Kidney epithelial cell (primary cell): ENCODE results near the gene EIF5A2. TPM values are rescaled to one million over a fixed set of nuclear protein-coding genes. Genes with fewer than 3 reads are reported as not detected.
"Not testable (repeated sequence)": the region's sequence is repeated elsewhere in the genome, so short reads cannot be mapped to it uniquely, and the experiment has no call there.

Experiments
- DNase-seq: peaks from one replicate; pipeline ENCODE4 v3.0.0-alpha.2; 2010; ENCODE audit warnings: low read depth
- H3K27me3 ChIP-seq: 2 replicates; pipeline ENCODE4 v1.6.0; 2011; ENCODE audit warnings: low read length; ENCODE audit not compliant: control insufficient read depth, insufficient read depth
- H3K36me3 ChIP-seq: 2 replicates; pipeline ENCODE4 v1.5.1; 2011; ENCODE audit warnings: low read length; ENCODE audit not compliant: control insufficient read depth, insufficient read depth
- H3K4me3 ChIP-seq: 2 replicates; pipeline ENCODE4 v1.5.1; 2011; ENCODE audit warnings: low read depth, mild to moderate bottlenecking, control low read depth, low read length
- total RNA-seq: library from RNA; depleted of rRNA; stranded (reverse); fragments of >200 nt; gene quantifications from 2 replicates; pipeline ENCODE4 v1.2.3, GENCODE V29; 2015
- TF ChIP-seq, protein P1 (sequence below): IDR thresholded peaks from 2 replicates; pipeline ENCODE4 v1.5.1; 2011; ENCODE audit warnings: mild to moderate bottlenecking, moderate library complexity, low read length, control low read depth, inconsistent platforms; ENCODE audit not compliant: insufficient read depth, poor library complexity, severe bottlenecking

EIF5A2 gene
- total RNA-seq, 1 donor from 2014 or later, result 4.1 TPM

- DNase-seq, result no peak
- TF ChIP-seq, protein P1, sequence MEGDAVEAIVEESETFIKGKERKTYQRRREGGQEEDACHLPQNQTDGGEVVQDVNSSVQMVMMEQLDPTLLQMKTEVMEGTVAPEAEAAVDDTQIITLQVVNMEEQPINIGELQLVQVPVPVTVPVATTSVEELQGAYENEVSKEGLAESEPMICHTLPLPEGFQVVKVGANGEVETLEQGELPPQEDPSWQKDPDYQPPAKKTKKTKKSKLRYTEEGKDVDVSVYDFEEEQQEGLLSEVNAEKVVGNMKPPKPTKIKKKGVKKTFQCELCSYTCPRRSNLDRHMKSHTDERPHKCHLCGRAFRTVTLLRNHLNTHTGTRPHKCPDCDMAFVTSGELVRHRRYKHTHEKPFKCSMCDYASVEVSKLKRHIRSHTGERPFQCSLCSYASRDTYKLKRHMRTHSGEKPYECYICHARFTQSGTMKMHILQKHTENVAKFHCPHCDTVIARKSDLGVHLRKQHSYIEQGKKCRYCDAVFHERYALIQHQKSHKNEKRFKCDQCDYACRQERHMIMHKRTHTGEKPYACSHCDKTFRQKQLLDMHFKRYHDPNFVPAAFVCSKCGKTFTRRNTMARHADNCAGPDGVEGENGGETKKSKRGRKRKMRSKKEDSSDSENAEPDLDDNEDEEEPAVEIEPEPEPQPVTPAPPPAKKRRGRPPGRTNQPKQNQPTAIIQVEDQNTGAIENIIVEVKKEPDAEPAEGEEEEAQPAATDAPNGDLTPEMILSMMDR, result no peak
- Histone ChIP-seq H3K27me3 (no peaks in the 10 kb centered on the region), H3K36me3 (no peaks in the 10 kb centered on the region), H3K4me3 (no peak overlapping the region)
Observed at GRCh38 chr3:170947018-170947769, 38.8 kb upstream of the EIF5A2 start.

DNA sequence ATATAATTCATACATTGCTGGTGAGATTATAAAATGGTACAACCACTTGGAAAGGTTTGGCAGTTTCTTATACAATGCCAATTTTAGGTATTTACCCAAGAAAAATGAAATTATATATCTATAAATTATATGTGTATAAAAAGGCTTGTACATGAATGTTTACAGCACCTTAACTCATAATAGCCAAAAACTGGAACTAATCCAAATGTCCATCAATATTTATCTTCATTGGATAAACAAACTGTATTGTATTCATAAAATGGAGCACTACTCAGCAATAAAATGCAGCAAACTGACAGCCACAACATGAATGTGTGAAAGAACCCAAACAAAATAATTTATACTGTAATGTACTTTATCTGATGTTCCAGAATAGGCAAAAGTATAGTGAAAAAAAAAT is 33.6 kb upstream of the EIF5A2 start:
- TF ChIP-seq, protein P1, result no peak

GRCh38 chr3:170941551-170941950 is 33.1 kb upstream of the EIF5A2 start:
- Histone ChIP-seq H3K4me3 (no peak overlapping the region), H3K36me3 (no peaks in the 10 kb centered on the region), H3K27me3 (no peaks in the 10 kb centered on the region)
- TF ChIP-seq, protein P1, result no peak
- no peak for DNase-seq

More for the DNA sequence above, 33.6 kb upstream of the EIF5A2 start:
- Histone ChIP-seq H3K27me3 (no peaks in the 10 kb centered on the region), H3K36me3 (no peaks in the 10 kb centered on the region), H3K4me3 (no peak overlapping the region)
- no peak for DNase-seq

GRCh38 chr3:170933039-170933438 is 24.6 kb upstream of the EIF5A2 start:
- H3K27me3 ChIP-seq, H3K4me3 ChIP-seq, H3K36me3 ChIP-seq, DNase-seq: not testable (repeated sequence)

DNA sequence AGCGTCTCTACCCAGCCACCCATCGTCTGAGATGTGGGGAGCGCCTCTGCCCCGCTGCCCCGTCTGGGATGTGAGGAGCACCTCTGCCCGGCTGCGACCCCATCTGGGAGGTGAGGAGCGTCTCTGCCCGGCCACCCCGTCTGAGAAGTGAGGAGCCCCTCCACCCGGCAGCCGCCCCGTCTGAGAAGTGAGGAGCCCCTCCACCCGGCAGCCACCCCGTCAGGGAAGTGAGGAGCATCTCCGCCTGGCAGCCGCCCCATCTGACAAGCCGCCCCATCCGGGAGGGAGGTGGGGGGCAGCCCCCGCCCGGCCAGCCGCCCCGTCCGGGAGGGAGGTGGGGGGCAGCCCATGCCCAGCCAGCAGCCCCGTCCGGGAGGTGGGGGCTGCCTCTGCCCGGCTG is 15.1 kb upstream of the EIF5A2 start:
- H3K27me3 ChIP-seq, DNase-seq: not testable (repeated sequence)

DNA sequence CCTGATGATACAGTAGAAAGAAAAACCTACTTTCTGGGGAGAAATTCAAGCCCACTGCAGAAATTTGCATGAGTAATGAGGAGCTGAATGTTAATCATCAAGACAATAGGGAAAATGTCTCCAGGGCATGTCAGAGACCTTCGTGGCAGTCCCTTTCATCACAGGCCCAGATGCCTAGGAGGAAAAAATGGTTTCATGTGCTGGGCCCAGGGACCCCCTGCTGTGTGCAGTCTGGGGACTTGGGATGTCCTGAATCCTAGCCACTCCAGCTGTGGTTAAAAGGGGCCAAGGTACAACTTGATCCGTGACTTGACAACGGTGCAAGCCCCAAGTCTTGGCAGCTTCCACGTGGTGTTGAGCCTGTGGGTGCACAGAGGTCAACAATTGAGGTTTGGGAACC is 10.3 kb upstream of the EIF5A2 start:
- no peaks in the 10 kb centered on the region for H3K27me3 ChIP-seq
- H3K36me3 ChIP-seq, result no peaks in the 10 kb centered on the region
- H3K4me3 ChIP-seq, result no peak overlapping the region
- TF ChIP-seq, protein P1, result no peak
- DNase-seq, result no peak

More for the DNA sequence above, 15.1 kb upstream of the EIF5A2 start:
- not testable (repeated sequence) for H3K36me3 ChIP-seq, H3K4me3 ChIP-seq

GRCh38 chr3:170914690-170915089 is 6.3 kb upstream of the EIF5A2 start:
- H3K27me3 ChIP-seq, result no peaks in the 10 kb centered on the region
- TF ChIP-seq, protein P1, result no peak
- no peak for DNase-seq
- H3K4me3 ChIP-seq, result no peak overlapping the region
- no peaks in the 10 kb centered on the region for H3K36me3 ChIP-seq
